Hepatocyte (in vitro differentiated cells): Measurements from ENCODE around the gene MROH2A.

Experiments used
- EZH2phosphoT487 ChIP-seq: fragments of 200-600 bp; sonication (generic); IDR thresholded peaks from one replicate; pipeline ENCODE4 v1.6.1; 2018; ENCODE audit warnings: antibody characterized with exemption, mild to moderate bottlenecking, low read depth, moderate library complexity; ENCODE audit not compliant: unreplicated experiment, severe bottlenecking
- TF ChIP-seq, protein P1 (sequence below): fragments of 200-600 bp; sonication (generic); IDR thresholded peaks from 2 replicates; pipeline ENCODE4 v1.5.1; 2016; ENCODE audit warnings: antibody characterized with exemption, mild to moderate bottlenecking; ENCODE audit not compliant: poor library complexity

DNA sequence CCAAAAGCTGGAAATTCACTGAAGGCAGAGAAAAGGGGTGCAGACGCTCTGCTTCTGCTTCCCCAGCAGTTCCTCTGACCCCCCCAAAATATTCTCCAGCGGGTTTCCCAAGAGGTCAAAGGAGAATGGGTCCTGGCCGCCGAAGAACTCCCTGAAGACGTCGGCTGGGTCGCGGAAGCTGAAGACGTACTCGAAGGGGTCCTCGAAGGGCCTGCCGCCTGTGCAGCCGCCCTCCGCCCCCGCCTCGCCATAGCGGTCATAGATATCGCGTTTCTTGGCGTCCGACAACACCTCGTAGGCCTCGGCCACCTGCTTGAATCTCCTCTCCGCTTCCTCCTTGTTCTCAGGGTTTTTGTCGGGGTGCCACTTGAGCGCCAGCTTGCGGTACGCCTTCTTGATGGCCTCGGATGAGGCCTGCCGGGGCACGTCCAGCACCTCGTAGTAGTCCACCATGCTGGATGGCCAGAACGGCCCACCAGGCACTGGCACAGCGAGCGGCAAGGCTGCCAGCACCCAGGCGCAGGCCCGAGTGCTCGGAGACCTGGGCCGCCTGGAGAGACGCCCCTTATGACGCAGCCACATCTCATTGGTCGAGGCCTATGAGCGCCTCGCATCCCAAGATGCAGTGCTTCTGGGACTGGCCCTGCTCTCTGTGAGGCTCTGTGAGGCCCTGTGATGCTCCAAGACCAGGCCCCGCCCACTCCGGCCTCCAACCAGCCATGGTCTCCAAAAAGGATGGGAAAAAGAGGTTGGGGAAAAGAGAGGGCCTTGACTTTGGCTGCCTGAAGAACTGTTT, 34.5 kb upstream of the MROH2A start:
- TF ChIP-seq EZH2phosphoT487: no peak
- TF ChIP-seq, protein P1, sequence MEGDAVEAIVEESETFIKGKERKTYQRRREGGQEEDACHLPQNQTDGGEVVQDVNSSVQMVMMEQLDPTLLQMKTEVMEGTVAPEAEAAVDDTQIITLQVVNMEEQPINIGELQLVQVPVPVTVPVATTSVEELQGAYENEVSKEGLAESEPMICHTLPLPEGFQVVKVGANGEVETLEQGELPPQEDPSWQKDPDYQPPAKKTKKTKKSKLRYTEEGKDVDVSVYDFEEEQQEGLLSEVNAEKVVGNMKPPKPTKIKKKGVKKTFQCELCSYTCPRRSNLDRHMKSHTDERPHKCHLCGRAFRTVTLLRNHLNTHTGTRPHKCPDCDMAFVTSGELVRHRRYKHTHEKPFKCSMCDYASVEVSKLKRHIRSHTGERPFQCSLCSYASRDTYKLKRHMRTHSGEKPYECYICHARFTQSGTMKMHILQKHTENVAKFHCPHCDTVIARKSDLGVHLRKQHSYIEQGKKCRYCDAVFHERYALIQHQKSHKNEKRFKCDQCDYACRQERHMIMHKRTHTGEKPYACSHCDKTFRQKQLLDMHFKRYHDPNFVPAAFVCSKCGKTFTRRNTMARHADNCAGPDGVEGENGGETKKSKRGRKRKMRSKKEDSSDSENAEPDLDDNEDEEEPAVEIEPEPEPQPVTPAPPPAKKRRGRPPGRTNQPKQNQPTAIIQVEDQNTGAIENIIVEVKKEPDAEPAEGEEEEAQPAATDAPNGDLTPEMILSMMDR: no peak
